Activated T-helper 2 cell treated with anti-CD3 and anti-CD28 coated beads, Interferon-gamma antibody, Interleukin-2, Interleukin-4, amounts not matched to agents 10 μg/mL and 5 μg/mL and 100 μg/mL, durations not matched to agents 14 hours and 24 hours and 36 hours (primary cell): ENCODE measurements around the gene MLIP. TPM values are rescaled to one million over a fixed set of nuclear protein-coding genes. Genes with fewer than 3 reads are reported as not detected.

ENCODE experiments used
- DNase-seq: peaks from one replicate; pipeline ENCODE4 v3.0.0; 2021; ENCODE audit warnings: low spot score
- H3K27ac Mint-ChIP-seq: one replicate; pipeline ENCODE4 v1.8.0; 2021; ENCODE audit warnings: mixed read lengths
- H3K27me3 Mint-ChIP-seq: one replicate; pipeline ENCODE4 v1.8.0; 2021; ENCODE audit warnings: low read depth, mixed read lengths
- H3K36me3 Mint-ChIP-seq: one replicate; pipeline ENCODE4 v1.8.0; 2021; ENCODE audit warnings: low read depth, mixed read lengths
- H3K4me1 Mint-ChIP-seq: one replicate; pipeline ENCODE4 v1.8.0; 2021; ENCODE audit warnings: low read depth, mixed read lengths
- H3K4me3 Mint-ChIP-seq: one replicate; pipeline ENCODE4 v1.8.0; 2021; ENCODE audit warnings: low read depth, mild to moderate bottlenecking, moderate library complexity, mixed read lengths
- H3K9me3 Mint-ChIP-seq: one replicate; pipeline ENCODE4 v1.8.0; 2021; ENCODE audit warnings: mixed read lengths
- intact Hi-C: fragments of 100-400 bp; cut with micrococcal nuclease; formaldehyde crosslinking; loops from one replicate; pipeline ENCODE4 v1.15.1; 2023
- total RNA-seq: library from RNA; stranded (reverse); gene quantifications from 2 replicates; pipeline ENCODE4 v1.2.3, GENCODE V29; 2022

The MLIP gene
- total RNA-seq, 1 donor from 2014 or later = not detected

GRCh38 chr6:54100411-54101006, 10.7 kb upstream of the MLIP start:
- H3K27me3 Mint-ChIP-seq = no peaks in the 10 kb centered on the region
- H3K27ac Mint-ChIP-seq = no peak overlapping the region
- DNase-seq = no peak
- H3K36me3 Mint-ChIP-seq = no peaks in the 10 kb centered on the region
- intact Hi-C loops = no loop called here
- no peaks in the 10 kb centered on the region for H3K9me3 Mint-ChIP-seq
- no peaks in the 10 kb centered on the region for H3K4me1 Mint-ChIP-seq
- H3K4me3 Mint-ChIP-seq = no peak overlapping the region

GRCh38 chr6:54102238-54102637, 9.0 kb upstream of the MLIP start:
- Mint-ChIP-seq H3K27me3 (no peaks in the 10 kb centered on the region), H3K4me1 (no peaks in the 10 kb centered on the region), H3K27ac (no peak overlapping the region), H3K9me3 (no peaks in the 10 kb centered on the region), H3K36me3 (no peaks in the 10 kb centered on the region), H3K4me3 (no peak overlapping the region)
- intact Hi-C loops = no loop called here
- no peak for DNase-seq

DNA sequence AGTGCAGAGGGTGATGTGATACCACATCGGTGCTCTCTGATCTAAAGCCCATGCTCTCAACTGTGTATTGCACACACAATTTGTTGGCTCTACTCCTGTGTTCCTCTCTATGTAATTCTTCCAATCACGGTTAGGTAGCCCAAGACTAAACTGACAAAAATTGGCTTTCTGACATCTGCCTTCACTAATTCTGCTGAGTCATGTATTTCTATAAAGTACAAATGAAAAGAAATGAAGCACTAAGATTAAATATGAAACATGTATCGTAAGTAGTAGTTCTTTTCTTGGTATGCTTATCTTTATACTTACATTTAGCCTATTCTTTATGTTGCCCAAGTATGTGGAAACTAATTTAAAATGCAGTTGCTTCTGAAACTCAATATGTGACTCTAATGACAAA, 7.7 kb upstream of the MLIP start:
- no peaks in the 10 kb centered on the region for H3K9me3 Mint-ChIP-seq
- no peaks in the 10 kb centered on the region for H3K36me3 Mint-ChIP-seq
- no peak overlapping the region for H3K27ac Mint-ChIP-seq
- no peaks in the 10 kb centered on the region for H3K27me3 Mint-ChIP-seq
- no peak for DNase-seq
- no peak overlapping the region for H3K4me3 Mint-ChIP-seq
- intact Hi-C loops = no loop called here
- no peaks in the 10 kb centered on the region for H3K4me1 Mint-ChIP-seq

DNA sequence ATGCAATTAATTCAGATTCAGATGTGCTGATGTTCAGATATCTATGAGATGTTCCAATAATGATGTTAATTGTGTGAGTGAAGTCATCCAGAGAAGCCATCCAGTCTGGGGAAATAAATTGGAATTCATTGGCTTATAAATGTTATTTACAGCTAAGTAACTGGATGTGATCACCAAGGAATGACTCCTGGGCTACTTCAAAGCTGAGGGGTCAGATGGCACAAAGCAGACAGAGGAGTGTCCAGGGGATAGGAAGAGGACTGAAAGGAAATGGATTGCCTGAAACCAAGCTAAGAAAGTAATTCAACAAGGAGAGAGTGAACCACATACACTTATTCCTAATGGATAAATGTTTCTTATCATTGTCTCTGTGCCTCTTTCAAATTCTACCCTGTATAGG, 4.5 kb upstream of the MLIP start:
- no peak for DNase-seq
- Mint-ChIP-seq H3K36me3 (no peaks in the 10 kb centered on the region), H3K27ac (no peak overlapping the region), H3K4me3 (no peak overlapping the region), H3K9me3 (no peaks in the 10 kb centered on the region), H3K4me1 (no peaks in the 10 kb centered on the region), H3K27me3 (no peaks in the 10 kb centered on the region)
- intact Hi-C loops = no loop called here

- DNase-seq = no peak
- Mint-ChIP-seq H3K36me3 (no peaks in the 10 kb centered on the region), H3K4me3 (no peak overlapping the region), H3K27ac (no peak overlapping the region), H3K4me1 (no peaks in the 10 kb centered on the region), H3K9me3 (no peaks in the 10 kb centered on the region), H3K27me3 (no peaks in the 10 kb centered on the region)
- intact Hi-C loops = no loop called here
Observed at GRCh38 chr6:54107470-54108090, 3.7 kb upstream of the MLIP start.

- DNase-seq = no peak
- Mint-ChIP-seq H3K4me3 (no peak overlapping the region), H3K9me3 (no peaks in the 10 kb centered on the region), H3K27ac (no peak overlapping the region), H3K36me3 (no peaks in the 10 kb centered on the region), H3K27me3 (no peaks in the 10 kb centered on the region), H3K4me1 (no peaks in the 10 kb centered on the region)
- intact Hi-C loops = no loop called here
Observed at GRCh38 chr6:54108271-54108670, 3.0 kb upstream of the MLIP start.

DNA sequence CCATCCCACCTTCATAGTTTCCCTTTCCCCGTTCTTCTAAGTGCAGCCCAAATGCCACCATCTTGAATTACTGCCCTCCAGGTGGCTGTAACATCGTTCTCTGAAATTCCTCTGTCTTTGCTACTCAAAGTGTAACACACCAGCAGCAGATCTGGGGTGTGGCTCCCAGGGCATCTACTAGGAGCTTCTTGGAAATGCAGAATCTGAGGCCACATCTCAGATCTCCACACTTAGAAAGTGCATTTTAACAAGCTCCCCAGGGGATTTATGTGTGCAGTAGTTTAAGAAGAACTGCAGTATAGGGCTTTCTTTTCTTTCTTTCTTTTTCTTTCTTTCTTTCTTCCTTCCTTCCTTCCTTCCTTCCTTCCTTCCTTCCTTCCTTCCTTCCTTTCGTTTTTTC, 1.7 kb upstream of the MLIP start:
- no peak overlapping the region for H3K27ac Mint-ChIP-seq
- no peaks in the 10 kb centered on the region for H3K36me3 Mint-ChIP-seq
- no peaks in the 10 kb centered on the region for H3K9me3 Mint-ChIP-seq
- no peaks in the 10 kb centered on the region for H3K4me1 Mint-ChIP-seq
- intact Hi-C loops = no loop called here
- H3K4me3 Mint-ChIP-seq = no peak overlapping the region
- no peaks in the 10 kb centered on the region for H3K27me3 Mint-ChIP-seq
- DNase-seq = no peak

DNA sequence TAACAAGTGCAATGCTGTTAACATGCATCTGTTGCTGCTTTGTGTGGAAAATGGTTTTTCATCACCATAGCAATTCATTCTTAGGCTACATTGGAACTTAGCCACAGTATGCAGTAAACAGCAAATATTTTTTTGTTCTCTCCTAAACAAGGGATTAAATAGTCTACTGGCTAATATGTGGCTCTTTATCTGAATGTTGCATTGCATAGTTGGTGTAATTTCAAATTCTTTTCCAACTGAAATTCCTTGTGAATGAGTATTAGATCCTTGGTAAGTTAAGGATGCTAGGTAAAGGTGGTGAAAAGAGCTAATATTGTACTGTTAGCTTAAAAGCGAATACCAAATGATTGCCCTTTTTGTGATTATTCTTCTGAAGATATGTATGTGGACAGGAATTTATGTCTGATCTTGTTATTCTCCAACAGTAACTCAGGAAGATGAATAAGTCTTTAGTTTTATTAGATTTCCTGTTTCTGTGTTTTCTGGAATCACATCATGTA, 958 bp downstream of the MLIP start:
- Mint-ChIP-seq H3K4me1 (no peaks in the 10 kb centered on the region), H3K9me3 (no peaks in the 10 kb centered on the region), H3K36me3 (no peaks in the 10 kb centered on the region), H3K4me3 (no peak overlapping the region), H3K27ac (no peak overlapping the region), H3K27me3 (no peaks in the 10 kb centered on the region)
- intact Hi-C loops = no loop called here
- DNase-seq = no peak

DNA sequence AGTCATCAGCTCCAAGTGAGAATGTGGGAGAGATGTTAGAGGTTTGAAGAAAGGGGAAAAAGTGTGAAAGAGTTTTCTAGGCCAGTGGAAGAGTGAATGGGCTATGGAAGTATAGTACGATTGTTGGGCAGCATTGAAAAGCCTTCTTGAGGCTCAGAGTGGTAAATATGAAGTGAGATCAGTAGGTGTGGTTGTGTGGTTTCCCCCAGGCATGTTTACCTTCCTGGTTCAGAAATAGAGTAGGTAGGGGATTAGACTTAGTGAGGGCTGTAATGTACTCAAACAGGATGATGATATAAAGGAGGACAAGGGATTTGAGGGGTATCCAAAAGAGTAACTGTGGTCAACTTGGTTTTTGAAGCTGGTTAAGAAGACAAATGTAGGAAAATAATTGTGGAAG, 3.7 kb downstream of the MLIP start:
- Mint-ChIP-seq H3K9me3 (no peaks in the 10 kb centered on the region), H3K4me1 (no peaks in the 10 kb centered on the region), H3K4me3 (no peak overlapping the region), H3K36me3 (no peaks in the 10 kb centered on the region), H3K27ac (no peak overlapping the region), H3K27me3 (no peaks in the 10 kb centered on the region)
- intact Hi-C loops = no loop called here
- DNase-seq = no peak

DNA sequence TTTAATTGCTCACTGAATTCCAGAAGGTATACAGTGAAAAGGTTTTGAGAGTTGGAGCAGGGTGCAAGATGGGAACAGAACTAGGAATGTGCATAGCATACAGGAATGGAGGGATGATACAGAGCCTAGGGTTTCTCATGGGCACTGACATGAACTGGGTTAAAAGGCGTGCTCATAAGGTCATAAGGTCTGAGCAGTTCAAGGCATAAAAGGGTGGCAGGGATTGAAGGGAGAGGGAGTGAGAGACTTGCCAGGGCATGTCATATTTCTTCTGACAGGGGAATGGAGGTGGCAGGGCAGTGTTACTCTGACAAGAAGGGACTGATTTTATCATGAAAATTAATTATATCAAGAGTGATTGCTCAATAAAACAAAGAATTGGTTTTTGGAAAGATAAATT, 4.7 kb downstream of the MLIP start:
- Mint-ChIP-seq H3K4me1 (no peaks in the 10 kb centered on the region), H3K27ac (no peak overlapping the region), H3K36me3 (no peaks in the 10 kb centered on the region), H3K4me3 (no peak overlapping the region), H3K27me3 (no peaks in the 10 kb centered on the region), H3K9me3 (no peaks in the 10 kb centered on the region)
- DNase-seq = no peak
- intact Hi-C loops = no loop called here

DNA sequence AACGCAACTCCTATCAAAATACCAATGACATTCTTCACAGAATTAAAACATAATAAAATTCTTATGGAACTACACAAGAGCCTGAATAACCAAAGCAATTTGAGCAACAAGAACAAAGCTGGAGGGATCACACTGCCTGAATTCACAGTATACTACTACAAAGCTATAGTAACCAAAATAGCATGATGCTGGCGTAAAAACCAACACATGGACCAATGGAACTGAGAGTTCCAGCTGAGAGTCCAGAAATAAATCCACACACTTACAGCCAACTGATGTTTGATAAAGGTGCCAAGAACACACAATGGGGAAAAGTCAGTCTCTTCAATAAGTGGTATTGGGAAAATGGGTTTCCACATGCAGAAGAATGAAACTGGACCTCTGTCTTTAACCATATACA, 6.9 kb downstream of the MLIP start:
- H3K9me3 Mint-ChIP-seq = no peaks in the 10 kb centered on the region
- intact Hi-C loops = no loop called here
- no peaks in the 10 kb centered on the region for H3K36me3 Mint-ChIP-seq
- H3K4me3 Mint-ChIP-seq = no peak overlapping the region
- H3K27ac Mint-ChIP-seq = no peak overlapping the region
- H3K4me1 Mint-ChIP-seq = no peaks in the 10 kb centered on the region
- no peaks in the 10 kb centered on the region for H3K27me3 Mint-ChIP-seq
- no peak for DNase-seq

- H3K4me1 Mint-ChIP-seq = no peaks in the 10 kb centered on the region
- intact Hi-C loops = no loop called here
- H3K27ac Mint-ChIP-seq = no peak overlapping the region
- H3K27me3 Mint-ChIP-seq = no peaks in the 10 kb centered on the region
- no peak for DNase-seq
- no peak overlapping the region for H3K4me3 Mint-ChIP-seq
- no peaks in the 10 kb centered on the region for H3K9me3 Mint-ChIP-seq
- H3K36me3 Mint-ChIP-seq = no peaks in the 10 kb centered on the region
Observed at GRCh38 chr6:54125493-54125892, 14.2 kb downstream of the MLIP start.

DNA sequence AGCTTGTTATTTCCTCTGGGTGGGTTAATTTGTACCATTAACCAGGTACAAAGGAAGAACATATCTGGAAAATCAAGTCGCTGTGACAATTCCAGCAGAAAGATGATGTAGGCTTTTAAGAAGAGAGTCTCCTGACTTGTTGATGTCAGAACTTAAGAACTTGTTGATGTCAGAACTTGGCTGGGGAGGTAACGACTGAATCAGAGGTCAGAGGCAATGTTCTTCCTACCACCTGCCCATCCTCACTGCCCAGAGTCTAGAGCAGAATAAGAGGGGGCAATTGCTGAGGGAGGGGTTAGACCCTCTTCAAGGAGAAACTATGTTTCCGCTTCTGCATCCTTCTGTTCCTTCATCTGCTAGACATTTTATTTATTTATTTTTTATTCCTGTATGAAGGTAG, 18.9 kb downstream of the MLIP start:
- intact Hi-C loops = no loop called here
- no peak for DNase-seq
- Mint-ChIP-seq H3K27ac (no peak overlapping the region), H3K4me1 (no peaks in the 10 kb centered on the region), H3K9me3 (no peaks in the 10 kb centered on the region), H3K4me3 (no peak overlapping the region), H3K27me3 (no peaks in the 10 kb centered on the region), H3K36me3 (no peaks in the 10 kb centered on the region)

DNA sequence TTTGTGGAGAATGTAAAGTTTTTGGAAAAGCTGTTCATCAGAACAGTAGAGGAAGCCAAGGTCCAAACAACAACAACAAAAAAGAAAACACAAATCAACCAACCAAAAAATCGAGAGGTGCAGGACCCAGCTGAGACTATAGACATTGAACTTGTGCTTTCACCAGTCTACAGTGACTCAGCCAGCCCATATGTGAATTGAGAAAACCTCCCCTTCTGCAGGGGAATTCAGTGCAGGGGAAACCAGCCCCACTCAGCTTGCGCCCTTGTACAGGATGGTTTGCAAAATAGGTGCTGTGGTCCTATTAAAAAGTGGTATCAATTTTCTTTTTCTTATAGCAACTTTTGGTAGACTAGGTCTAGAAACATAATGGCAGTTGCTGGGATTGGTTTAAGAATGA, 21.3 kb downstream of the MLIP start:
- H3K36me3 Mint-ChIP-seq = no peaks in the 10 kb centered on the region
- H3K27me3 Mint-ChIP-seq = no peaks in the 10 kb centered on the region
- H3K27ac Mint-ChIP-seq = no peak overlapping the region
- H3K9me3 Mint-ChIP-seq = no peaks in the 10 kb centered on the region
- H3K4me3 Mint-ChIP-seq = no peak overlapping the region
- H3K4me1 Mint-ChIP-seq = no peaks in the 10 kb centered on the region
- no peak for DNase-seq
- intact Hi-C loops = no loop called here
